Measurements from ENCODE around the gene RRBP1.
A peak's percentile ranks its signal among the peaks of the same experiment; 100 is the strongest.

RRBP1 gene

DNA sequence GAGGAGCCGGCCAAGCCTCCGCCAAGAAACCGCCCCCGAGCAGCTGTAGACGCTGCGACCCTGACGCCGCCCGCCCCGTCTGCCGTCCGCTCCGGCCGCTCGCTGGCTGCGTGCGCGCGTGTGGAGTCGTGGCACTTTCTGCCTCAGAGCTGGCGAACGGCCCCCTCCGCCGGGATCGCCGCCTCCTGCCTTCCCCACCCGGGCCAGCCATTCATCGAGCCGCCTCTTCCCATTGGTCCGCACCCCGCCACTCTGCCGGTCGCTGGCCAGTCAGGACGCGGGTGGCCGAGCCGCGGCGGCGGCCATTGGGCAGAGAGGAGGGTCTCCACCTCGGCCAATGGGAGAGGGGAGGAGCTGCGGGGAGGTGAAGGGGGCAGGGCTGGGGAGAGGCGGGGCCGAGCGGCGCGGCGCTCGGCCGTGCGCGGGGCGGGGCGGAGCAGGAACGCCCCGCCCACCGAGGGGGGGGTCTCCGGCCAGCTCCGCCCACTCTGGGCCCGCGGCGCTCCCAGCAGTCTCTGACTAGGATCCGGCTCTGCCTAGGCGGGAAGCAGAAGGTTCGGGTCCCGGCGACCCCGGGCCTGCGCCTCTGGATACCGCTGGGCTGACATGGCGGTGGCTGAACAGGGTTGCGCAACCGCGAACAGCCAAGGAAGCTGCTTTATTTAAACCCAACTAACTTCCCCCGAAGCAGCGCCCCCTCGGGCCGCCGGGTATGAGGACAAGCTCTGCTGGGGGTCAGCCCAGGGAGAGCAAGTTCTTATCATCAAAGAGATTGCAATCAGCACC lies at the start of gene RRBP1:
Gene RRBP1, minus strand, starts transcription at position 140 of the 786 bp plus-strand sequence. CDS start 21,735 bp downstream, outside the sequence.
- DNase-seq (ENCODE audit: low read depth), result peak; percentile 97

DNA sequence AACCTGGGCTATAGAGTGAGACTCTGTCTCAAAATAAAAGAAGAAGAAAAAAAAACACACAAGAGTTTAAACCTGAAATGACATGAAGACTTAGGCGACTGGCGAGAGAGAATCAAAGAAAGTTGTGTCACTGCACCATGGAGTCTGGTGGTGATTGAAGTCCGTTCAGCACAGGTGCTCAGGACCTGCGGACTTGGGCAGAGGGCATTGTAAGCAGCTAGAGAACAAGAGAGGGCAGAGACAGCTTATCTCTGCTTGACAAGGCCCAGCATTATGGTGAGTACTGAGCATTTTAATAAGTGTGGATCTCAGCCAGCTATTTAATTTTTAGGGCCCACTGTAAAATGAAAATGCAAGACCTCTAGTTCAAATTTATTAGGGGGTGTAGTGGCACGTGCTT lies 49.2 kb upstream of the RRBP1 start:
- no peak for DNase-seq (ENCODE audit: low read depth)

DNA sequence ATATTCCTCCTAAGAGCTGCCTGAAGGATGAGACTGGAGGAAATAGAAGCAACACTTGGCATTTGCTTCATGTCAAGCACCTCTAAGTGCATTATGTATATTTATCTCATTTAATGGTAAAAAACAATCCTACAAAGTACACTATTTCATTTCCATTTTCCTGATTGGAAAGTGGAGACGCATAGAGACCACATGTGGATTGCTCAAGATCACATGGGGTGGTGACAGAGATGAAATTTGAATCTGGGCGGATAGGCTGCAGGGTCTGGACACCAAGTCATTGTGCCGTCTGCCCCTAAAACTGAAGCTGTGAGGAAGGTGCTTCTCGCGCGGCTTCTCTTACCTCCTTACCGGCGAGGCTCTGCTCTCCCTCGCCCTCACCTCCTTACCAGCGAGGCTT lies 48.0 kb upstream of the RRBP1 start:
- no peak for DNase-seq (ENCODE audit: low read depth)

- DNase-seq (ENCODE audit: low read depth), result no peak
These were observed 46.0 kb upstream of the RRBP1 start for GRCh38 chr20:17728074-17728473.

DNA sequence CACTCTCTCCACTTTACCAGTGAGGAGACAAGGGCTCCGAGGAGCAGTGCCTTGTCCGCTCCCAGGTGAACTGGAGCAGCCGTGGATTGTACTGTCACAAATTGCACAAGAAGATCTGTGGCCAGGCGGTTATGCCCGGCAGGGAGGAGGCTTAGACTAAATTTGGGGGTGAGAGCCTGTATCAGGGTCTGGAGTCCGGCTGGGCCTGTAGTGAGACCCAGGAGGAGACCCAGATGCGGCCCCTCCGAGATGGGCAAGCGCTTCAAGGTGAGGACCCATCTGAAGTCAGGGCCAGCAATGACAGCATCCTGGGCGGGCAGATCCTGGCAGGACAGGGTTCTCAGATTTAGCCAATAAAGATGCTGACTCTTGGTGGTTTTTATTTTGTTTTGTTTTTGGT lies 45.3 kb upstream of the RRBP1 start:
- no peak for DNase-seq (ENCODE audit: low read depth)

- no peak for DNase-seq (ENCODE audit: low read depth)
These were observed 44.9 kb upstream of the RRBP1 start for GRCh38 chr20:17726902-17727301.

DNA sequence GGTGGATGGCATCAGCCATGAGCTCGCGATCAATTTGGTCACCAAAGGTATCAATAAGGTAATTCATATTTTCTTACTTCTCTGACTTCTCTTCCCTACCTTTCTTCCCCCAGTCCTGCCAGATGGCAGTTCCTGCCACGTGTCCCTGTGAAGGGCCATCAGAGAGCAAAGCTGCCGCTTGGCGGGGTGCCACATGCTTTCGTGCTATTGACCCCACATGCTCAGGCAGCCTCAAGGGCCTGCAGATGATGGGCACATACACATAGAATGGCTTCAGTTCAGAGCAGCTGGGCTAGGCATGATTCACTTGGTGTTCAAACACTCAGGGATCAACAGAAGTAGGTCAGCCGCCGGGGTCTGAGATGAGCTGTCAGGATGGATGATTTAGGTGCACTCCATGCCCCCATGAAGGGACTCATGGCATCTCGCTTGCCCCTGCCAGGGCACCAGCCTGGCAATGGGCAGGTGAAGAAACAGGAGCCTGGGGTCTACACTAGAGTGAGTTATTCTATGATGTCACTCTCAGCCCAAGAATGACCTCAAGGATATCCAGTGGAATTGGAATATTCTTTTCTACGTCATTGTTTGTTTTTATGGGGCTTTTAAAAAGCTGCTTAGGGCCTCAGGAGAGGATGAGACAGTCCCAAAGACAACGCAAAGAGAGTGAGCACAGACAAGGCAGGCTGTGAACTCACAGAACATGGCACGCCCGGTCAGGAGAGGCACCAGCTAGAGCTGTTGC lies 43.2 kb upstream of the RRBP1 start:
- no peak for DNase-seq (ENCODE audit: low read depth)

DNA sequence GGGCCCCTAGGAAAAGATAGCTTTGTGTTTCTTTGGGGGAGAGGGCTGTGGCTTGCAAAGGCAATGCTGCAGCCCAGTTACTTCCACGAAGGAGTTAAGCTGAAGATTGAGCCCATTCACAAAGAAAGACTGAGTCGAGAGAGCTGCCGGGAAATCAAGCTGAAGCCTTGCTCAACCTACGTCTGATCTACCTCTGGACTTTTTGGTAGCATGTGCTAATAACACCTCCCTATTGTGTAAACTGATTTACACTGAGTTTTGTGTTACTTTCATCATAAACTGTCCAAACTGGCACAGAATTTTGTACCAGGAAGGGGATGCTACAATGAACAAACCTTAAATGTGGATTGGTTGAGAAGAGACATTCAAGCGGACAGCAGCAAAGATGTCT lies 41.3 kb upstream of the RRBP1 start:
- DNase-seq (ENCODE audit: low read depth), result no peak

GRCh38 chr20:17722493-17723300 lies 40.7 kb upstream of the RRBP1 start:
- no peak for DNase-seq (ENCODE audit: low read depth)

DNA sequence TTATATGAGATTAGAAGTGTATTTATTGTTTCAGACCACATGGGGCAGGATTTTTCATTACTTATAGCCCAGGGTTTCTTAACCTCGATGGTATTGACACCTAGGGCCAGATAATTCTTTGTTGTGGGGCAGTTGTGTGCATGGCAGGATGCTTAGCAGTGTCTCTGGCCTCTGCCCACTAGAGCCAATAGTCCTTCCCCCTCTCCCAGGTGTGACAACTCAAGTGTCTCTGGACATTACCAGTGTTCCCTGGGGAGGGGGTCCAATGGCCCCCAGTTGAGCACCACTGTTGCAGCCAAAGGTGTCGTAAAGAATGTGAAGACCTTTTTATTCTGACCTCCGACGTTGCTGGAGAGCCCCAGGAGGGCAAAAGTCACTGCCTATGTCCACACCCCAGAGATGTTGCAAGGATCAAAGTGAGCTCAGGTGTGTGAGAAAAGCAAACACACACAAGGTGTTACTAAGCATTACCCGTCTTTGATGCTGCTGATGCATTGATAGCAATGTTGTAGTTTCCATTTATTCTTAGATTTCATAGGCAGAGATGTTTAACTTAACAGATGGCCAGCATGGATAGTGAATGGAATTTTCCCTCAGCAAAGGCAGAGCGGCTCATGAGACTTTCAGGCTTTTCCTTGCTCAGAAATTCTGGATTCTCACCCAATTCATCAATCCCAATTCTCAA lies 39.9 kb upstream of the RRBP1 start:
- no peak for DNase-seq (ENCODE audit: low read depth)

- DNase-seq (ENCODE audit: low read depth), result no peak
These were observed 38.7 kb upstream of the RRBP1 start for GRCh38 chr20:17720755-17721154.

GRCh38 chr20:17716331-17716730 lies 34.3 kb upstream of the RRBP1 start:
- no peak for DNase-seq (ENCODE audit: low read depth)

GRCh38 chr20:17715075-17715474 lies 33.0 kb upstream of the RRBP1 start:
- no peak for DNase-seq (ENCODE audit: low read depth)

DNA sequence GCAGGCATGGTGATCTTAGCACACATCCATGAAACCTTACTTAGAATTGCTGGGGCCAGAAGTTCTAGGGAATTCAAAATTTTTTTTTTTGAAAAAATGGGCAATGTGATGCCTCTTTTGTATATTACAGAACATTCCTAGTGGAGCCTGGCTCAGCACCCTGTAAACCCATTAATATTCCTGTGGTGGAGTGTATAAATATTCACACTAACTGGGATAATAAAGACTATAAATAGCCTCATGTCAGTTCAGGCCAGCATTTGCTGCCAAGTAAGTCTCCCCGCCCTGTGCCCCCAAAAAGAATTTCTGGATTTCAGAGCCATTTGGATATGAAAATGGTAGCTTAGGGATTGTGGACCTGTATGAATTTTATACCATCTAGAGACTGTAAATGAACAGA lies 32.6 kb upstream of the RRBP1 start:
- DNase-seq (ENCODE audit: low read depth), result no peak

DNA sequence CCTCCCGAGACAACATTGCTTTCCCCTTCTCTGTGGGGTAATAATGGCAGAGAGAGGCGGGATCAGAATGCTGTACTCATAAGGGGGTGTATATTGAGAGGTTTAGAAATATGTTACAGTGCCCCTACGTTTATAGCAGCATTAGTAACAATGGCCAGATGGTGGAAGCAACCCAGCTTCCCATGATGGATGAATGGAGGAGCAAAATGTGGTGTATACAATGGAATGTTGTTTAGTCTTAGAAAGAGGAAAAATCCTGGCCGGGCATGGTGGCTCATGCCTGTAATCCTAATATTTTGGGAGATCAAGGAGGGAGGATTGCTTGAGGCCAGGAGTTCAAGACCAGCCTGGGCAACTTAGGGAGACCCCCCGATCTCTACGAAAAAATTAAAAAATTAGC lies 30.7 kb upstream of the RRBP1 start:
- no peak for DNase-seq (ENCODE audit: low read depth)

DNA sequence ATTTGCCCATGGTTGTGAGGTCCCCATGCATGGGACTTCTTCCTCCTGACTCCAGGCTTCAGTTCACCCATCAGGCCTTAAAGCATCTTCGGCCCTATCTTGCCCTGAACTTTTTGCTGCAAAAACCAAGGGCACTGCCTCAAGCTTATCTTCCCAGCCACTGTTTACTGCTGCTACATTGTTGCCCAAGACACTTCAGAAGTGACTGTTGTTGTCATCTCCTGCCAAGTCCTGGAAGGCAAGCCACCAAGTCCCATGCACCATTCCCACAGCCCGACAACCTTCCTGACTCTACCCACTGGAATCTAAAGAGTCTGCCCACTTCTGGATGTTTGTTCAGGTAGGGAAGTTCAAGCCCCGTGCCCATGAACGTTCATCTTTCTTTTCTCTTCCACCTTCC lies 30.2 kb upstream of the RRBP1 start:
- DNase-seq (ENCODE audit: low read depth), result no peak

DNA sequence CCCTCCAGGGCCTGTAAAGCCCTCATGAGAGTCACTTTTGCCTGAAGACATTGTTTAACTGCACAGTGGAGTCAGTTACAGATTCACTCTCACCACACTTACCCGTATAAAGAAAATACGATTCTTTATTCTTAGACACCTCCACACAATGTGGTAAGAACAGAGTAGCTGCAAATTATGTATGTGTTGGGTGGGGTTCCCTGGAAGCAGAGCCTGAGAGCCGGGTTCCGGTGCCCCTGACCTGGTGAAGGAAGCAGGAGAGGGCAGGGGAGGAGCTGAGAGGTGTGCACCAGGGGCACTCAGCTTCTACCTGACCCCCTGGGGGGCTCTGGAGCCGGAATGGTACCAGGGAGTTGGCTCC lies 29.2 kb upstream of the RRBP1 start:
- no peak for DNase-seq (ENCODE audit: low read depth)

- no peak for DNase-seq (ENCODE audit: low read depth)
These were observed 28.6 kb upstream of the RRBP1 start for GRCh38 chr20:17710379-17711266.

- no peak for DNase-seq (ENCODE audit: low read depth)
These were observed 27.6 kb upstream of the RRBP1 start for GRCh38 chr20:17709361-17710293.
